ENCODE measurements around the gene NCBP1. TPM values are rescaled to one million over a fixed set of nuclear protein-coding genes. Genes with fewer than 3 reads are reported as not detected.

The NCBP1 gene
- polyA plus RNA-seq, 2 of the 4 experiments (the other 2 are of a cell fraction) = 31.8 to 48.2 TPM

GRCh38 chr9:97630591-97630990 lies 3.0 kb upstream of the NCBP1 start (continued):
- TF ChIP-seq, protein P1, sequence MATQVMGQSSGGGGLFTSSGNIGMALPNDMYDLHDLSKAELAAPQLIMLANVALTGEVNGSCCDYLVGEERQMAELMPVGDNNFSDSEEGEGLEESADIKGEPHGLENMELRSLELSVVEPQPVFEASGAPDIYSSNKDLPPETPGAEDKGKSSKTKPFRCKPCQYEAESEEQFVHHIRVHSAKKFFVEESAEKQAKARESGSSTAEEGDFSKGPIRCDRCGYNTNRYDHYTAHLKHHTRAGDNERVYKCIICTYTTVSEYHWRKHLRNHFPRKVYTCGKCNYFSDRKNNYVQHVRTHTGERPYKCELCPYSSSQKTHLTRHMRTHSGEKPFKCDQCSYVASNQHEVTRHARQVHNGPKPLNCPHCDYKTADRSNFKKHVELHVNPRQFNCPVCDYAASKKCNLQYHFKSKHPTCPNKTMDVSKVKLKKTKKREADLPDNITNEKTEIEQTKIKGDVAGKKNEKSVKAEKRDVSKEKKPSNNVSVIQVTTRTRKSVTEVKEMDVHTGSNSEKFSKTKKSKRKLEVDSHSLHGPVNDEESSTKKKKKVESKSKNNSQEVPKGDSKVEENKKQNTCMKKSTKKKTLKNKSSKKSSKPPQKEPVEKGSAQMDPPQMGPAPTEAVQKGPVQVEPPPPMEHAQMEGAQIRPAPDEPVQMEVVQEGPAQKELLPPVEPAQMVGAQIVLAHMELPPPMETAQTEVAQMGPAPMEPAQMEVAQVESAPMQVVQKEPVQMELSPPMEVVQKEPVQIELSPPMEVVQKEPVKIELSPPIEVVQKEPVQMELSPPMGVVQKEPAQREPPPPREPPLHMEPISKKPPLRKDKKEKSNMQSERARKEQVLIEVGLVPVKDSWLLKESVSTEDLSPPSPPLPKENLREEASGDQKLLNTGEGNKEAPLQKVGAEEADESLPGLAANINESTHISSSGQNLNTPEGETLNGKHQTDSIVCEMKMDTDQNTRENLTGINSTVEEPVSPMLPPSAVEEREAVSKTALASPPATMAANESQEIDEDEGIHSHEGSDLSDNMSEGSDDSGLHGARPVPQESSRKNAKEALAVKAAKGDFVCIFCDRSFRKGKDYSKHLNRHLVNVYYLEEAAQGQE (IDR thresholded peaks at IDR 0.05) = no peak
- TF ChIP-seq POLR2A (IDR thresholded peaks at IDR 0.05; ENCODE audit: low read length) = no peak
- TF ChIP-seq EHF (CRISPR knock-in tag; IDR thresholded peaks at IDR 0.05) = no peak

GRCh38 chr9:97632248-97632984 lies 1.2 kb upstream of the NCBP1 start:
- CTCF ChIA-PET = interaction anchor here (0.7 to 2.7 kb wide), 8 partner anchors 11 to 339 kb away, joined by 3 to 9 read pairs (median 3); no protein-coding TSS in a partner anchor
- H3K4me2 ChIP-seq = peak overlapping the region; percentile 71
- no peak for DNase-seq (ENCODE audit: low read depth in 1 of 2, low spot score in 1 of 2)
- WGBS (ENCODE audit: missing lambda C conversion rate) = 2% methylated on average over 27 of the region's 27 CpGs
- no peak for TF ChIP-seq FOXS1 (CRISPR knock-in tag; IDR thresholded peaks at IDR 0.05)
- TF ChIP-seq, protein P1 (IDR thresholded peaks at IDR 0.05) = no peak
- TF ChIP-seq TP53 (CRISPR knock-in tag; IDR thresholded peaks at IDR 0.05) = 0 out of 2 replicates have a peak, but pooled peaks have one; percentile 56
- no peak for TF ChIP-seq FOSL2 (IDR thresholded peaks at IDR 0.05)
- TF ChIP-seq FOSL2 (CRISPR knock-in tag; IDR thresholded peaks at IDR 0.05) = peak; percentile 81
- H3K4me1 ChIP-seq = peaks cover 30% of the 10 kb centered on the region
- H3K9me3 ChIP-seq = no peaks in the 10 kb centered on the region
- POLR2A ChIA-PET = interaction anchor here (0.6 to 2.2 kb wide), 23 partner anchors 8 to 1241 kb away, joined by 3 to 22 read pairs (median 5); partner anchors contain the start of genes ANP32B, TDRD7, TRMO and XPA
- no peak for FAIRE-seq
- peak overlapping the region; percentile 96 for H3K4me3 ChIP-seq
- H3K27ac ChIP-seq = peak overlapping the region; percentile 93 to 96
- peak; percentile 22 to 28 for ATAC-seq

- peaks cover 44% of the 10 kb centered on the region for H3K4me1 ChIP-seq
- peak overlapping the region; percentile 93 to 96 for H3K27ac ChIP-seq
- ChIA-PET POLR2A (interaction anchor here (0.7 to 2.2 kb wide), 23 partner anchors 9 to 1243 kb away, joined by 3 to 22 read pairs (median 5); partner anchors contain the start of genes ANP32B, NANS, TDRD7 and TRMO), CTCF (interaction anchor here (0.8 to 2.7 kb wide), 5 partner anchors 9 to 36 kb away, joined by 3 to 9 read pairs (median 6); no protein-coding TSS in a partner anchor)
- peak overlapping the region; percentile 96 for H3K4me3 ChIP-seq
- ATAC-seq (peak; percentile 7 to 22; a peak in 5 of 6 replicates), DNase-seq (ENCODE audit: low read depth in 1 of 2, low spot score in 1 of 2) (peak in 1 of 2 experiments; percentile 16), FAIRE-seq (no peak)
- TF ChIP-seq ESRRA (IDR thresholded peaks at IDR 0.05; ENCODE audit: borderline replicate concordance, low read length) (no peak), RAD21 (conservative IDR thresholded peaks at IDR 0.05 in 1 of 2, IDR thresholded peaks at IDR 0.05 in 1 of 2) (no peak), PBX3 (IDR thresholded peaks at IDR 0.05) (no peak), FOXS1 (CRISPR knock-in tag; IDR thresholded peaks at IDR 0.05) (no peak), PHF8 (IDR thresholded peaks at IDR 0.05; ENCODE audit: borderline replicate concordance, low read depth) (peak; percentile 33; the same call in 1 of the 2 replicates)
- TF ChIP-seq, protein P2, sequence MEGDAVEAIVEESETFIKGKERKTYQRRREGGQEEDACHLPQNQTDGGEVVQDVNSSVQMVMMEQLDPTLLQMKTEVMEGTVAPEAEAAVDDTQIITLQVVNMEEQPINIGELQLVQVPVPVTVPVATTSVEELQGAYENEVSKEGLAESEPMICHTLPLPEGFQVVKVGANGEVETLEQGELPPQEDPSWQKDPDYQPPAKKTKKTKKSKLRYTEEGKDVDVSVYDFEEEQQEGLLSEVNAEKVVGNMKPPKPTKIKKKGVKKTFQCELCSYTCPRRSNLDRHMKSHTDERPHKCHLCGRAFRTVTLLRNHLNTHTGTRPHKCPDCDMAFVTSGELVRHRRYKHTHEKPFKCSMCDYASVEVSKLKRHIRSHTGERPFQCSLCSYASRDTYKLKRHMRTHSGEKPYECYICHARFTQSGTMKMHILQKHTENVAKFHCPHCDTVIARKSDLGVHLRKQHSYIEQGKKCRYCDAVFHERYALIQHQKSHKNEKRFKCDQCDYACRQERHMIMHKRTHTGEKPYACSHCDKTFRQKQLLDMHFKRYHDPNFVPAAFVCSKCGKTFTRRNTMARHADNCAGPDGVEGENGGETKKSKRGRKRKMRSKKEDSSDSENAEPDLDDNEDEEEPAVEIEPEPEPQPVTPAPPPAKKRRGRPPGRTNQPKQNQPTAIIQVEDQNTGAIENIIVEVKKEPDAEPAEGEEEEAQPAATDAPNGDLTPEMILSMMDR (IDR thresholded peaks at IDR 0.05) = 0 out of 3 replicates have a peak, but pooled peaks have one; percentile 9
- TF ChIP-seq, protein P3, sequence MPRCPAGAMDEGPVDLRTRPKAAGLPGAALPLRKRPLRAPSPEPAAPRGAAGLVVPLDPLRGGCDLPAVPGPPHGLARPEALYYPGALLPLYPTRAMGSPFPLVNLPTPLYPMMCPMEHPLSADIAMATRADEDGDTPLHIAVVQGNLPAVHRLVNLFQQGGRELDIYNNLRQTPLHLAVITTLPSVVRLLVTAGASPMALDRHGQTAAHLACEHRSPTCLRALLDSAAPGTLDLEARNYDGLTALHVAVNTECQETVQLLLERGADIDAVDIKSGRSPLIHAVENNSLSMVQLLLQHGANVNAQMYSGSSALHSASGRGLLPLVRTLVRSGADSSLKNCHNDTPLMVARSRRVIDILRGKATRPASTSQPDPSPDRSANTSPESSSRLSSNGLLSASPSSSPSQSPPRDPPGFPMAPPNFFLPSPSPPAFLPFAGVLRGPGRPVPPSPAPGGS (IDR thresholded peaks at IDR 0.05) = peak; percentile 8; the same call in 1 of the 3 replicates
- H3K9me3 ChIP-seq = no peaks in the 10 kb centered on the region
- 3% methylated on average over 24 of the region's 43 CpGs for WGBS (ENCODE audit: missing lambda C conversion rate)
- H3K4me2 ChIP-seq = peak overlapping the region; percentile 83
Measured at GRCh38 chr9:97633859-97634490, 354 bp downstream of the NCBP1 start.

All from A549 (cell line).